NCI-H2081 (cell line): ENCODE data around the gene PAGE2.
"Not testable (repeated sequence)": the region's sequence is repeated elsewhere in the genome, so short reads cannot be mapped to it uniquely, and the experiment has no call there.

ENCODE experiments used
- DNase-seq, 2 experiments: peaks; one replicate each; lab custom pipeline; 2025; lab: John Stamatoyannopoulos, UW

The PAGE2 gene

GRCh38 chrX:55123900-55124299, 35.1 kb downstream of the PAGE2 start:
- no peak for DNase-seq

- DNase-seq, result no peak
Observed at GRCh38 chrX:55127692-55128091, 38.9 kb downstream of the PAGE2 start.

GRCh38 chrX:55129361-55129760, 40.5 kb downstream of the PAGE2 start:
- no peak for DNase-seq

- DNase-seq, result no peak
Observed at GRCh38 chrX:55130481-55130880, 41.7 kb downstream of the PAGE2 start.

GRCh38 chrX:55132416-55132815, 43.6 kb downstream of the PAGE2 start:
- no peak for DNase-seq

GRCh38 chrX:55135171-55135570, 46.4 kb downstream of the PAGE2 start:
- no peak for DNase-seq

- not testable (repeated sequence) for DNase-seq
Observed at GRCh38 chrX:55140800-55141199, 52.0 kb downstream of the PAGE2 start.
